Panc1 (cell line): ENCODE measurements around the gene ORC2. TPM values are rescaled to one million over a fixed set of nuclear protein-coding genes. Genes with fewer than 3 reads are reported as not detected.

ENCODE experiments used
- ATAC-seq: fragments of 200-7000 bp; cut with Tn5 transposase; 2 replicates; pipeline ENCODE4 v1.9.1; 2020; ENCODE audit warnings: mild to moderate bottlenecking, moderate library complexity
- BruUV-seq: library from RNA; stranded (reverse); fragments of 400-500 nt; replicated peaks from 2 replicates; lab custom pipeline; 2021; lab: Mats Ljungman, UMichigan
- CTCF ChIA-PET: fragments of 300-600 bp; sonication (Branson Sonifier 250); formaldehyde crosslinking; loops from one replicate; lab custom pipeline; 2022; ENCODE audit warnings: antibody characterized with exemption; lab: Charles Lee
- POLR2A ChIA-PET: fragments of 300-600 bp; sonication (Branson Sonifier 250); formaldehyde crosslinking; loops from one replicate; lab custom pipeline; 2022; ENCODE audit warnings: antibody characterized with exemption; lab: Charles Lee
- DNase-seq: peaks from one replicate; pipeline ENCODE4 v3.0.0-alpha.2; 2010; ENCODE audit warnings: low read depth, low spot score
- H3K27ac ChIP-seq: 2 replicates; pipeline ENCODE4 v1.5.1; 2011; ENCODE audit warnings: mild to moderate bottlenecking, low read length, inconsistent platforms
- H3K27me3 ChIP-seq: fragments of 200-500 bp; sonication (Bioruptor generic); 2 replicates; pipeline ENCODE4 v1.6.0; 2014; ENCODE audit warnings: low read length, inconsistent platforms; ENCODE audit not compliant: control insufficient read depth, insufficient read depth
- H3K36me3 ChIP-seq: fragments of 200-500 bp; sonication (Bioruptor generic); 2 replicates; pipeline ENCODE4 v1.5.1; 2014; ENCODE audit warnings: inconsistent platforms, mild to moderate bottlenecking, low read length, moderate library complexity; ENCODE audit not compliant: control insufficient read depth, insufficient read depth
- H3K4me1 ChIP-seq: 2 replicates; pipeline ENCODE4 v1.5.1; 2011; ENCODE audit warnings: inconsistent platforms, mild to moderate bottlenecking, low read length, moderate library complexity; ENCODE audit not compliant: control insufficient read depth, insufficient read depth
- H3K4me3 ChIP-seq, 2 experiments: 2 replicates each; pipeline ENCODE4 v1.5.1; 2011 to 2012; ENCODE audit warnings: low read depth in 2 of 2, low read length in 2 of 2, mild to moderate bottlenecking in 2 of 2, inconsistent platforms in 1 of 2, moderate library complexity in 1 of 2
- H3K9me3 ChIP-seq: fragments of 200-500 bp; sonication (Bioruptor generic); 2 replicates; pipeline ENCODE4 v1.5.1; 2014; ENCODE audit warnings: low read depth, mild to moderate bottlenecking, inconsistent platforms, low read length, moderate library complexity; ENCODE audit not compliant: control insufficient read depth, insufficient read depth
- CTCF ChIP-seq: fragments of 450-650 bp; IDR thresholded peaks from 2 replicates; pipeline ENCODE4 v1.5.1; 2017; ENCODE audit warnings: mild to moderate bottlenecking
- POLR2AphosphoS5 ChIP-seq: IDR thresholded peaks from 2 replicates; pipeline ENCODE4 v1.6.1; 2012; ENCODE audit warnings: mild to moderate bottlenecking, low read depth, low read length, moderate library complexity
- REST ChIP-seq, 2 experiments: IDR thresholded peaks; 2 replicates each; pipeline ENCODE4 v1.6.1; 2011 to 2012; ENCODE audit warnings: low read depth in 2 of 2, control low read depth in 1 of 2, low read length in 1 of 2, mild to moderate bottlenecking in 1 of 2, moderate library complexity in 1 of 2; ENCODE audit not compliant: insufficient read depth in 1 of 2
- SIN3A ChIP-seq: IDR thresholded peaks from 2 replicates; pipeline ENCODE4 v1.6.1; 2012; ENCODE audit warnings: low read depth, mild to moderate bottlenecking, low read length, moderate library complexity, borderline replicate concordance; ENCODE audit not compliant: insufficient read depth
- TCF7L2 ChIP-seq: IDR thresholded peaks from 2 replicates; pipeline ENCODE4 v1.6.1; 2011; ENCODE audit warnings: mild to moderate bottlenecking, low read depth, low read length, inconsistent platforms
- in situ Hi-C: cut with HindIII; loops from 2 replicates; pipeline ENCODE4 v1.10.0; 2016; ENCODE audit warnings: low sequenced_read_pairs, low pct_unique_long_range_greater_than_20kb
- intact Hi-C: fragments of 100-400 bp; cut with micrococcal nuclease; formaldehyde crosslinking; loops from one replicate; pipeline ENCODE4 v1.10.0; 2022; ENCODE audit not compliant: unreplicated experiment
- total RNA-seq: library from RNA; stranded (reverse); gene quantifications from one replicate; pipeline ENCODE4 v1.2.1, GENCODE V29; 2021; ENCODE audit not compliant: unreplicated experiment

The ORC2 gene
- total RNA-seq, 1 experiment from 2014 or later = 41.8 TPM

- POLR2A ChIA-PET = no interaction called here
- BruUV-seq = no TSS peak
Observed at GRCh38 chr2:200939832-200940231, 23.6 kb downstream of the ORC2 start.

GRCh38 chr2:200930947-200931626 lies 32.4 kb downstream of the ORC2 start:
- intact Hi-C loops = no loop called here
- Histone ChIP-seq H3K27me3 (no peaks in the 10 kb centered on the region), H3K4me3 (no peak overlapping the region), H3K4me1 (no peaks in the 10 kb centered on the region), H3K27ac (no peak overlapping the region), H3K36me3 (peaks cover 40% of the 10 kb centered on the region), H3K9me3 (no peaks in the 10 kb centered on the region)
- no peak for ATAC-seq
- ChIA-PET POLR2A (no interaction called here), CTCF (interaction anchor here (0.6 kb wide), 1 partner anchor 1446 kb away, joined by 4 read pairs; no protein-coding TSS in a partner anchor)
- in situ Hi-C loops = no loop called here
- no TSS peak for BruUV-seq
- DNase-seq = no peak
- TF ChIP-seq SIN3A (no peak), REST (IDR thresholded peaks at IDR 0.05; ENCODE audit: insufficient read depth in 1 of 2, low read depth in 2 of 2, low read length in 1 of 2) (no peak), CTCF (no peak), POLR2AphosphoS5 (no peak), TCF7L2 (no peak)

More at GRCh38 chr2:200939832-200940231, 23.6 kb downstream of the ORC2 start:
- intact Hi-C loops = no loop called here
- in situ Hi-C loops = no loop called here
- DNase-seq = no peak
- CTCF ChIA-PET = no interaction called here
- Histone ChIP-seq H3K9me3 (no peaks in the 10 kb centered on the region), H3K4me1 (peaks cover 4% of the 10 kb centered on the region), H3K36me3 (peaks cover 56% of the 10 kb centered on the region), H3K27me3 (no peaks in the 10 kb centered on the region), H3K4me3 (no peak overlapping the region), H3K27ac (no peak overlapping the region)
- ATAC-seq = no peak
- TF ChIP-seq POLR2AphosphoS5 (no peak), CTCF (no peak), SIN3A (no peak), TCF7L2 (no peak), REST (IDR thresholded peaks at IDR 0.05; ENCODE audit: insufficient read depth in 1 of 2, low read depth in 2 of 2, low read length in 1 of 2) (no peak)
